HEK293 (cell line): ENCODE results near the gene SLC2A5.

ENCODE experiments used
- CTCF ChIP-seq: fragments of 450-650 bp; formaldehyde crosslinking; IDR thresholded peaks from 2 replicates; pipeline ENCODE4 v1.5.1; 2016; ENCODE audit warnings: missing biosample characterization, missing genetic modification characterization
- HIC1 ChIP-seq: fragments of 450-650 bp; formaldehyde crosslinking; IDR thresholded peaks from 2 replicates; pipeline ENCODE4 v1.5.1; 2016; ENCODE audit warnings: missing biosample characterization, missing genetic modification characterization
- PBX3 ChIP-seq: sonication (generic); formaldehyde crosslinking; IDR thresholded peaks from 2 replicates; pipeline ENCODE4 v1.8.1; 2022; ENCODE audit warnings: mild to moderate bottlenecking, moderate library complexity, missing genetic modification reagents
- YY1 ChIP-seq: fragments of 450-650 bp; formaldehyde crosslinking; IDR thresholded peaks from 2 replicates; pipeline ENCODE4 v1.5.1; 2018; ENCODE audit warnings: missing biosample characterization, missing genetic modification characterization
- ZNF121 ChIP-seq: fragments of 450-650 bp; formaldehyde crosslinking; IDR thresholded peaks from 2 replicates; pipeline ENCODE4 v1.5.1; 2016; ENCODE audit warnings: missing biosample characterization, missing genetic modification characterization
- ZNF140 ChIP-seq: fragments of 450-650 bp; formaldehyde crosslinking; IDR thresholded peaks from 2 replicates; pipeline ENCODE4 v1.5.1; 2016; ENCODE audit warnings: missing biosample characterization, missing genetic modification characterization
- ZNF184 ChIP-seq: fragments of 450-650 bp; IDR thresholded peaks from 2 replicates; pipeline ENCODE4 v1.5.1; 2018; ENCODE audit warnings: missing biosample characterization, mild to moderate bottlenecking, missing genetic modification characterization
- ZNF24 ChIP-seq: fragments of 450-650 bp; formaldehyde crosslinking; IDR thresholded peaks from 2 replicates; pipeline ENCODE4 v1.5.1; 2016; ENCODE audit warnings: missing biosample characterization, missing genetic modification characterization
- ZNF639 ChIP-seq: fragments of 450-650 bp; formaldehyde crosslinking; IDR thresholded peaks from 2 replicates; pipeline ENCODE4 v1.5.1; 2016; ENCODE audit warnings: missing biosample characterization, missing genetic modification characterization

GRCh38 chr1:9041116-9041779, 28.2 kb downstream of the SLC2A5 start:
- TF ChIP-seq ZNF121 (tag by site-specific recombination): no peak
- TF ChIP-seq PBX3: no peak
- no peak for TF ChIP-seq ZNF24 (tag by site-specific recombination)
- TF ChIP-seq CTCF: no peak
- TF ChIP-seq HIC1 (tag by site-specific recombination): no peak
- no peak for TF ChIP-seq ZNF140 (tag by site-specific recombination)
- TF ChIP-seq ZNF184 (tag by site-specific recombination): no peak
- no peak for TF ChIP-seq YY1 (tag by site-specific recombination)
- TF ChIP-seq ZNF639 (tag by site-specific recombination): no peak
